Fibroblast of the conjunctiva (primary cell): ENCODE results near the gene CHCHD4.

ENCODE experiments used
- DNase-seq: peaks from one replicate; pipeline ENCODE4 v3.0.0-alpha.2; 2010; ENCODE audit warnings: low read depth

The CHCHD4 gene

GRCh38 chr3:14124615-14125192 lies at the start of gene CHCHD4, which contains the start of gene TMEM43:
CHCHD4 (minus strand) TSS chr3:14124870; CDS start chr3:14124676, 194 bp downstream.
TMEM43 (plus strand) TSS chr3:14125052; CDS start chr3:14125194, 142 bp downstream.
- peak; percentile 100 for DNase-seq

- no peak for DNase-seq
These were observed 47.8 kb upstream of the CHCHD4 start for GRCh38 chr3:14172496-14172895.

GRCh38 chr3:14170531-14171159 lies 46.0 kb upstream of the CHCHD4 start:
- peak; percentile 80 for DNase-seq

GRCh38 chr3:14169871-14170270 lies 45.2 kb upstream of the CHCHD4 start:
- no peak for DNase-seq

- DNase-seq, result no peak
These were observed 44.8 kb upstream of the CHCHD4 start for GRCh38 chr3:14169435-14169834.

- DNase-seq, result peak; percentile 56
These were observed 42.4 kb upstream of the CHCHD4 start for GRCh38 chr3:14166877-14167603.

GRCh38 chr3:14162178-14162577 lies 37.5 kb upstream of the CHCHD4 start:
- DNase-seq, result no peak

GRCh38 chr3:14161282-14161681 lies 36.6 kb upstream of the CHCHD4 start:
- no peak for DNase-seq

- DNase-seq, result no peak
These were observed 34.8 kb upstream of the CHCHD4 start for GRCh38 chr3:14159426-14159825.

GRCh38 chr3:14158370-14158769 lies 33.7 kb upstream of the CHCHD4 start:
- no peak for DNase-seq

GRCh38 chr3:14157951-14158350 lies 33.3 kb upstream of the CHCHD4 start:
- no peak for DNase-seq

GRCh38 chr3:14156843-14157561 lies 32.3 kb upstream of the CHCHD4 start:
- no peak for DNase-seq

- no peak for DNase-seq
These were observed 31.5 kb upstream of the CHCHD4 start for GRCh38 chr3:14156201-14156600.

GRCh38 chr3:14154895-14155440 lies 30.3 kb upstream of the CHCHD4 start:
- no peak for DNase-seq

GRCh38 chr3:14154276-14154675 lies 29.6 kb upstream of the CHCHD4 start:
- DNase-seq, result no peak

GRCh38 chr3:14153663-14154062 lies 29.0 kb upstream of the CHCHD4 start:
- DNase-seq, result no peak

GRCh38 chr3:14152963-14153355 lies 28.3 kb upstream of the CHCHD4 start:
- no peak for DNase-seq

GRCh38 chr3:14152233-14152962 lies 27.7 kb upstream of the CHCHD4 start:
- no peak for DNase-seq

- DNase-seq, result no peak
These were observed 26.9 kb upstream of the CHCHD4 start for GRCh38 chr3:14151471-14152083.

- DNase-seq, result no peak
These were observed 26.0 kb upstream of the CHCHD4 start for GRCh38 chr3:14150491-14151230.
